Measurements from ENCODE around the gene KLHL29.

The KLHL29 gene

DNA sequence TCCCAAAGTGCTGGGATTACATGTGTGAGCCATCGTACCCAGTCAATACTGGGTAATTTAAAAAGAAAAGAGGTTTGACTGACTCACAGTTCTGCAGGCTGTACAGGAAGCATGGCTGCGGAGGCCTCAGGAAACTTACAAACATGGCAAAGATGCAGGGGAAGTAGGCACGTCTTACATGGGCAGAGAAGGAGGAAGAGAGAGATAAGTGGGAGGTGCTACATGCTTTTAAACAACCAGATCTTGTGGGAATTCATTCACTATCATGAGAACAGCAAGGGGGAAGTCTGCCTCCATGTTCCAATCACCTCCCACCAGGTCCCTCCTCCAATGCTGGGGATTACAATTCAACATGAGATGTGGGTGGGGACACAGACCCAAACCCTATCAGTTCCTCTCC, 349.4 kb downstream of the KLHL29 start:
- TF ChIP-seq, protein P1, sequence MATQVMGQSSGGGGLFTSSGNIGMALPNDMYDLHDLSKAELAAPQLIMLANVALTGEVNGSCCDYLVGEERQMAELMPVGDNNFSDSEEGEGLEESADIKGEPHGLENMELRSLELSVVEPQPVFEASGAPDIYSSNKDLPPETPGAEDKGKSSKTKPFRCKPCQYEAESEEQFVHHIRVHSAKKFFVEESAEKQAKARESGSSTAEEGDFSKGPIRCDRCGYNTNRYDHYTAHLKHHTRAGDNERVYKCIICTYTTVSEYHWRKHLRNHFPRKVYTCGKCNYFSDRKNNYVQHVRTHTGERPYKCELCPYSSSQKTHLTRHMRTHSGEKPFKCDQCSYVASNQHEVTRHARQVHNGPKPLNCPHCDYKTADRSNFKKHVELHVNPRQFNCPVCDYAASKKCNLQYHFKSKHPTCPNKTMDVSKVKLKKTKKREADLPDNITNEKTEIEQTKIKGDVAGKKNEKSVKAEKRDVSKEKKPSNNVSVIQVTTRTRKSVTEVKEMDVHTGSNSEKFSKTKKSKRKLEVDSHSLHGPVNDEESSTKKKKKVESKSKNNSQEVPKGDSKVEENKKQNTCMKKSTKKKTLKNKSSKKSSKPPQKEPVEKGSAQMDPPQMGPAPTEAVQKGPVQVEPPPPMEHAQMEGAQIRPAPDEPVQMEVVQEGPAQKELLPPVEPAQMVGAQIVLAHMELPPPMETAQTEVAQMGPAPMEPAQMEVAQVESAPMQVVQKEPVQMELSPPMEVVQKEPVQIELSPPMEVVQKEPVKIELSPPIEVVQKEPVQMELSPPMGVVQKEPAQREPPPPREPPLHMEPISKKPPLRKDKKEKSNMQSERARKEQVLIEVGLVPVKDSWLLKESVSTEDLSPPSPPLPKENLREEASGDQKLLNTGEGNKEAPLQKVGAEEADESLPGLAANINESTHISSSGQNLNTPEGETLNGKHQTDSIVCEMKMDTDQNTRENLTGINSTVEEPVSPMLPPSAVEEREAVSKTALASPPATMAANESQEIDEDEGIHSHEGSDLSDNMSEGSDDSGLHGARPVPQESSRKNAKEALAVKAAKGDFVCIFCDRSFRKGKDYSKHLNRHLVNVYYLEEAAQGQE (IDR thresholded peaks at IDR 0.05; ENCODE audit: insufficient read depth in 1 of 2, low read depth in 2 of 2, low read length in 2 of 2), result no peak
- no peak for TF ChIP-seq POLR2AphosphoS5 (IDR thresholded peaks at IDR 0.05; ENCODE audit: low read depth, low read length)
- no peak for TF ChIP-seq SIN3A (IDR thresholded peaks at IDR 0.05; ENCODE audit: borderline replicate concordance, insufficient read depth, low read length)
- no peak for TF ChIP-seq TAF1 (IDR thresholded peaks at IDR 0.05; ENCODE audit: borderline replicate concordance, insufficient read depth, low read length)
- TF ChIP-seq FOXP2 (optimal IDR thresholded peaks at IDR 0.05; ENCODE audit: borderline replicate concordance, extremely low read depth, extremely low read length, insufficient read depth), result no peak

DNA sequence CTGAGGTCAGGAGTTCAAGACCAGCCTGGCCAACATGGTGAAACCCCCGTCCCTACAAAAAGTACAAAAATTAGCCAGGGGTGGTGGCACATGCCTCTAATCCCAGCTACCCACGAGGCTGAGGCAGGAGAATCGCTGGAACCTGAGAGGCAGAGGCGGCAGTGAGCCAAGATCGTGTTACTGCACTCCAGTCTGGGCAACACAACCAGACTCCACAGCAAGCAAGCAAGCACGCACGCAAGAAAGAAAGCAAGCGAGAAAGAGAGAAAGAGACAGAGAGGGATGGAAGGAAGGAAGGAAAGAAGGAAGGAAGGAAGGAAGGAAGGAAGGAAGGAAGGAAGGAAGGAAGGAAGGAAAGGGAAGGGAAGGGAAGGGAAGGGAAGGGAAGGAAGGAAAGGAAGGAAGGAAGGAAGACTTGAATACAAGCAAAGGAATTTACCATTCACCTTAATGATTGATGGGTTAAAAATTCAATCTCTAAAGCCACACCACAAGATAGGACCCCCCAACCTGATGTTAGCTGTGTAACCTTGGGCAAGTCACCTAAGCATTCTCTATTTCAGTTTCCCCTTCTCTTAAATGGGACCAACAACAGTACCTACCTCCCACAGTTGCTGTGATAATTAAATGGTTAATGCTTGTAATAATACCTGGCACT, 360.2 kb downstream of the KLHL29 start:
- TF ChIP-seq SIN3A (IDR thresholded peaks at IDR 0.05; ENCODE audit: borderline replicate concordance, insufficient read depth, low read length) (no peak), TAF1 (IDR thresholded peaks at IDR 0.05; ENCODE audit: borderline replicate concordance, insufficient read depth, low read length) (no peak), POLR2AphosphoS5 (IDR thresholded peaks at IDR 0.05; ENCODE audit: low read depth, low read length) (no peak), FOXP2 (optimal IDR thresholded peaks at IDR 0.05; ENCODE audit: borderline replicate concordance, extremely low read depth, extremely low read length, insufficient read depth) (no peak)
- TF ChIP-seq, protein P1 (IDR thresholded peaks at IDR 0.05; ENCODE audit: insufficient read depth in 1 of 2, low read depth in 2 of 2, low read length in 2 of 2), result no peak

DNA sequence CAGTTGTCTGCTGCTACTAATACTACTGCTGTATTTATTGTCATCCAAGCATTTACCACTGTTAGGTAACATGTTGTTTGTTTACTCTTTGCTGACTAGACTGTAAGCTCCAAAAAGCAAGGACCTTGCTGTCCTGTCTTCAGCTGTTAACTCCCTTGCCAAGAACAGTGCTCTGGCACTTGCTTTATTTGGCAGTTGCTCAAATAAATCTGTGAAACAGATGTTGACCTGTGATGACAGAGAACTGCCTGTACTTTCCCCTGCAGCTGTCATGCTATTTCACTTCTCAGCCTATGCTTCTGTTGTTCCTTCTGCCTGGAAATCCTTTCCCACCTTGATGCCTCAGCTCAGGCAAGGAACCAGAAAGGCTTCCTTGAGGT, 360.7 kb downstream of the KLHL29 start:
- TF ChIP-seq TAF1 (IDR thresholded peaks at IDR 0.05; ENCODE audit: borderline replicate concordance, insufficient read depth, low read length) (no peak), POLR2AphosphoS5 (IDR thresholded peaks at IDR 0.05; ENCODE audit: low read depth, low read length) (no peak), SIN3A (IDR thresholded peaks at IDR 0.05; ENCODE audit: borderline replicate concordance, insufficient read depth, low read length) (no peak), FOXP2 (optimal IDR thresholded peaks at IDR 0.05; ENCODE audit: borderline replicate concordance, extremely low read depth, extremely low read length, insufficient read depth) (no peak)
- TF ChIP-seq, protein P1 (IDR thresholded peaks at IDR 0.05; ENCODE audit: insufficient read depth in 1 of 2, low read depth in 2 of 2, low read length in 2 of 2), result no peak

DNA sequence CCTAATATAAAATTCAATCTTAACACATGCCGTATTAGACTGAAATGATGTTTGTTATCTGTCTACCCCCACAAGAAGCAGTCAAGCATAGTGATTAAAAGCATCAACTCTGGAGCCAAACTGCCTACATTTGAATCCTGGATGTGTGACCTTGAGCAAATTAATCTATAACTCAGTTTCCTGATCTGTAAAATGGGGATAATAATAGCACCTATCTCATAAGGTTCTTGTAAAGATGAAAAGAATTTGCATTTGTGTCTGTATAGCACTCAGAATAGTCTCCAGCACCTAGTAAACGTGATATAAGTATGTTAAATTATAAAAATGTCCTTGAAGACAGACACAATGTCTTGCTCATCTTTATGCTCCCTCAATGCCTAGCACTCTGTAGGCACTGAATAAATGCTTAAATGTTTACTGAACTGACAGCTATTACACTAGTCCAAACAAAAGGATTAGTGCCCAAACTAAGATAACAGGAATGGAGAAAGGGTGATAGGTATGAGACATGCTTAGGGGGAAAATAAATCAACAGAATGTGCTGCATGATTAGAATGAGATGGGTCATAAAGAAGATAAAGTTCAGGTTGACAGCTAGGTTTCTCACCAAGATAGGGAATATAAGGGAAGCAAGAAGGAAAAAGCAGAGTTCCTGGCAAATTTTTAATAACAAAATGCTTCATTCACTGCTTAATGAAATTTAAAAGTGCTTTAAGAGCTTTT, 361.3 kb downstream of the KLHL29 start:
- TF ChIP-seq SIN3A (IDR thresholded peaks at IDR 0.05; ENCODE audit: borderline replicate concordance, insufficient read depth, low read length) (no peak), POLR2AphosphoS5 (IDR thresholded peaks at IDR 0.05; ENCODE audit: low read depth, low read length) (no peak), TAF1 (IDR thresholded peaks at IDR 0.05; ENCODE audit: borderline replicate concordance, insufficient read depth, low read length) (no peak), FOXP2 (optimal IDR thresholded peaks at IDR 0.05; ENCODE audit: borderline replicate concordance, extremely low read depth, extremely low read length, insufficient read depth) (no peak)
- TF ChIP-seq, protein P1 (IDR thresholded peaks at IDR 0.05; ENCODE audit: insufficient read depth in 1 of 2, low read depth in 2 of 2, low read length in 2 of 2), result no peak
